IMR-90 (cell line): ENCODE results near the gene PGM2. TPM values are rescaled to one million over a fixed set of nuclear protein-coding genes. Genes with fewer than 3 reads are reported as not detected.

Experiments used
- ATAC-seq: fragments of 200-7000 bp; cut with Tn5 transposase; 2 replicates; pipeline ENCODE4 v1.9.1; 2020; ENCODE audit warnings: low read depth, mild to moderate bottlenecking, moderate library complexity
- Bru-seq: library from RNA; stranded (reverse); fragments of 400-500 nt; gene quantifications from one replicate; lab custom pipeline; 2021; lab: Mats Ljungman, UMichigan
- BruChase-seq, 2 experiments: library from RNA; stranded (reverse); fragments of 400-500 nt; gene quantifications; one replicate each; lab custom pipeline; 2021; lab: Mats Ljungman, UMichigan
- BruUV-seq: library from RNA; stranded (reverse); fragments of 400-500 nt; replicated peaks from 2 replicates; lab custom pipeline; 2021; lab: Mats Ljungman, UMichigan
- CTCF ChIA-PET: fragments of 300-600 bp; formaldehyde crosslinking; extraction: SDS; loops from one replicate; lab custom pipeline; 2021; ENCODE audit warnings: antibody characterized with exemption; lab: Yijun Ruan, JAX
- POLR2A ChIA-PET: fragments of 300-600 bp; sonication (Branson Sonifier 250); formaldehyde crosslinking; loops from one replicate; lab custom pipeline; 2022; ENCODE audit warnings: antibody characterized with exemption; ENCODE audit not compliant: unreplicated experiment; lab: Charles Lee
- DNase-seq: peaks from one replicate; pipeline ENCODE4 v3.0.0; 2013
- H2AFZ ChIP-seq: replicated peaks from 2 replicates; pipeline ENCODE3; 2013; ENCODE audit warnings: low read length, mild to moderate bottlenecking; ENCODE audit not compliant: poor library complexity
- H2AK5ac ChIP-seq: 2 replicates; pipeline ENCODE4 v1.6.1; 2013; ENCODE audit warnings: low read depth, low read length, inconsistent platforms
- H2AK9ac ChIP-seq: replicated peaks from 2 replicates; pipeline ENCODE3; 2013; ENCODE audit warnings: mild to moderate bottlenecking, low read depth, low read length, moderate library complexity; ENCODE audit not compliant: poor library complexity
- H2BK120ac ChIP-seq: 2 replicates; pipeline ENCODE4 v1.6.1; 2013; ENCODE audit warnings: low read depth, low read length, inconsistent platforms
- H2BK15ac ChIP-seq: 3 replicates; pipeline ENCODE4 v1.6.1; 2013; ENCODE audit warnings: low read depth, low read length, inconsistent platforms
- H2BK20ac ChIP-seq: 2 replicates; pipeline ENCODE4 v1.6.1; 2013; ENCODE audit warnings: low read depth, mild to moderate bottlenecking, inconsistent platforms, low read length, moderate library complexity
- H2BK5ac ChIP-seq: 2 replicates; pipeline ENCODE4 v1.6.1; 2013; ENCODE audit warnings: mild to moderate bottlenecking, low read depth, low read length, inconsistent platforms; ENCODE audit not compliant: poor library complexity, severe bottlenecking
- H3K14ac ChIP-seq: replicated peaks from 2 replicates; pipeline ENCODE4 v1.6.1; 2013; ENCODE audit warnings: low read depth, low read length, inconsistent platforms
- H3K18ac ChIP-seq: 2 replicates; pipeline ENCODE4 v1.6.1; 2013; ENCODE audit warnings: low read depth, low read length, control low read depth
- H3K23ac ChIP-seq: 2 replicates; pipeline ENCODE4 v1.6.1; 2013; ENCODE audit warnings: low read depth, low read length, inconsistent platforms
- H3K27ac ChIP-seq: 2 replicates; pipeline ENCODE4 v1.5.1; 2013; ENCODE audit warnings: mild to moderate bottlenecking, control low read depth, low read length; ENCODE audit not compliant: insufficient read depth
- H3K27me3 ChIP-seq: 2 replicates; pipeline ENCODE4 v1.6.1; 2013; ENCODE audit warnings: low read length; ENCODE audit not compliant: control insufficient read depth, insufficient read depth
- H3K36me3 ChIP-seq: 2 replicates; pipeline ENCODE4 v1.6.1; 2013; ENCODE audit warnings: low read length, mixed read lengths; ENCODE audit not compliant: control insufficient read depth, insufficient read depth
- H3K4ac ChIP-seq: 2 replicates; pipeline ENCODE4 v1.6.1; 2013; ENCODE audit warnings: low read depth, low read length, inconsistent platforms
- H3K4me1 ChIP-seq: 2 replicates; pipeline ENCODE4 v1.6.1; 2013; ENCODE audit warnings: low read length, mixed read lengths; ENCODE audit not compliant: control insufficient read depth, insufficient read depth
- H3K4me2 ChIP-seq: 2 replicates; pipeline ENCODE4 v1.6.1; 2013; ENCODE audit warnings: low read depth, mild to moderate bottlenecking, control low read depth, low read length, moderate library complexity
- H3K4me3 ChIP-seq: 2 replicates; pipeline ENCODE4 v1.5.1; 2013; ENCODE audit warnings: low read depth, mild to moderate bottlenecking, control low read depth, low read length, moderate library complexity; ENCODE audit not compliant: insufficient read depth
- H3K56ac ChIP-seq: 2 replicates; pipeline ENCODE4 v1.6.1; 2013; ENCODE audit warnings: low read length, inconsistent platforms; ENCODE audit not compliant: insufficient read depth; ENCODE audit errors: extremely low read depth
- H3K79me1 ChIP-seq, 2 experiments: 2 replicates each; pipeline ENCODE4 v1.6.1; 2013; ENCODE audit warnings: low read length in 2 of 2, inconsistent platforms in 1 of 2, low read depth in 1 of 2
- H3K9ac ChIP-seq: 2 replicates; pipeline ENCODE4 v1.6.1; 2013; ENCODE audit warnings: low read depth, low read length, control low read depth
- H3K9me1 ChIP-seq: 2 replicates; pipeline ENCODE4 v1.6.1; 2013; ENCODE audit warnings: low read length, inconsistent platforms; ENCODE audit not compliant: insufficient read depth
- H3K9me3 ChIP-seq: 2 replicates; pipeline ENCODE4 v1.6.1; 2013; ENCODE audit warnings: low read length; ENCODE audit not compliant: control insufficient read depth, insufficient read depth
- H4K20me1 ChIP-seq: 2 replicates; pipeline ENCODE4 v1.6.1; 2013; ENCODE audit warnings: low read length, inconsistent platforms; ENCODE audit not compliant: insufficient read depth
- H4K5ac ChIP-seq: 2 replicates; pipeline ENCODE4 v1.6.1; 2013; ENCODE audit warnings: mild to moderate bottlenecking, low read depth, low read length, control low read depth
- H4K8ac ChIP-seq, 2 experiments: 2 replicates each; pipeline ENCODE4 v1.6.1; 2013; ENCODE audit warnings: low read depth in 2 of 2, low read length in 2 of 2, control low read depth in 1 of 2, inconsistent platforms in 1 of 2
- H4K91ac ChIP-seq: 2 replicates; pipeline ENCODE4 v1.6.1; 2013; ENCODE audit warnings: low read depth, low read length, inconsistent platforms; ENCODE audit not compliant: insufficient read depth
- BHLHE40 ChIP-seq: fragments of 150-350 bp; IDR thresholded peaks from 2 replicates; pipeline ENCODE4 v1.6.1; 2016; ENCODE audit warnings: mild to moderate bottlenecking, low read depth, low read length
- CEBPB ChIP-seq: IDR thresholded peaks from 2 replicates; pipeline ENCODE4 v1.6.1; 2012; ENCODE audit warnings: low read depth, low read length, improper control_type of control experiment
- CTCF ChIP-seq: conservative IDR thresholded peaks from 2 replicates; pipeline ENCODE4 v1.5.1; 2012; ENCODE audit warnings: mild to moderate bottlenecking, low read depth, low read length, improper control_type of control experiment
- ELK1 ChIP-seq: fragments of 150-350 bp; IDR thresholded peaks from 2 replicates; pipeline ENCODE4 v1.6.1; 2016; ENCODE audit warnings: low read depth, mild to moderate bottlenecking, low read length, moderate library complexity, borderline replicate concordance
- MAZ ChIP-seq: IDR thresholded peaks from 2 replicates; pipeline ENCODE4 v1.6.1; 2012; ENCODE audit warnings: low read depth, mild to moderate bottlenecking, low read length, improper control_type of control experiment, moderate library complexity, borderline replicate concordance
- POLR2A ChIP-seq: IDR thresholded peaks from 2 replicates; pipeline ENCODE4 v1.6.1; 2012; ENCODE audit warnings: mild to moderate bottlenecking, low read depth, low read length
- RAD21 ChIP-seq: IDR thresholded peaks from 2 replicates; pipeline ENCODE4 v1.6.1; 2012; ENCODE audit warnings: low read length, improper control_type of control experiment
- RCOR1 ChIP-seq: IDR thresholded peaks from 2 replicates; pipeline ENCODE4 v1.6.1; 2012; ENCODE audit warnings: mild to moderate bottlenecking, low read length, improper control_type of control experiment; ENCODE audit not compliant: insufficient replicate concordance
- RFX5 ChIP-seq: IDR thresholded peaks from 2 replicates; pipeline ENCODE4 v1.8.0; 2012; ENCODE audit warnings: low read depth, mild to moderate bottlenecking, low read length, moderate library complexity
- USF2 ChIP-seq: fragments of 150-350 bp; IDR thresholded peaks from 2 replicates; pipeline ENCODE4 v1.6.1; 2017; ENCODE audit warnings: mild to moderate bottlenecking, antibody characterized with exemption, low read length, low read depth
- WGBS, 2 experiments: methylation state at CpG; one replicate each; pipeline versions ENCODE4 v1.1.5 to v1.1.7; 2013; ENCODE audit warnings: missing lambda C conversion rate in 2 of 2; ENCODE audit not compliant: insufficient read length in 1 of 2; ENCODE audit errors: extremely low coverage in 2 of 2; 5-methylcytosine and 5-hydroxymethylcytosine counted together
- dilution Hi-C: fragments of 300-500 bp; cut with HindIII; formaldehyde crosslinking; loops from one replicate; pipeline ENCODE4 v1.14.3; 2018; ENCODE audit warnings: low sequenced_read_pairs; ENCODE audit not compliant: unreplicated experiment
- in situ Hi-C: fragments of 300-500 bp; cut with MboI; formaldehyde crosslinking; loops from 3 replicates; pipeline ENCODE4 v1.14.3; 2019; ENCODE audit warnings: low sequenced_read_pairs, inconsistent platforms, mixed read lengths
- intact Hi-C: fragments of 100-400 bp; cut with micrococcal nuclease; formaldehyde crosslinking; loops from 2 replicates; pipeline ENCODE4 v1.10.0; 2022
- long read RNA-seq: library from polyadenylated mRNA; unstranded; transcript quantifications from one replicate; pipeline ENCODE4 v2.0.0, GENCODE V29; 2021; ENCODE audit not compliant: unreplicated experiment
- polyA plus RNA-seq, 3 experiments: library from polyadenylated mRNA; depleted of rRNA; stranded (reverse); fragments of >200 nt; gene quantifications; 2 replicates each; pipeline ENCODE4 v1.2.3, GENCODE V29; 2012; ENCODE audit warnings: low replicate concordance in 1 of 3
- total RNA-seq: library from RNA; depleted of rRNA; stranded (reverse); fragments of >200 nt; gene quantifications from 2 replicates; pipeline ENCODE4 v1.2.3, GENCODE V29; 2012; rRNA removed

The PGM2 gene
- 26.2 and 32.2 TPM in 2 replicates for total RNA-seq
- polyA plus RNA-seq (2012; rRNA removed): 15.5 and 18.7 TPM in 2 replicates
- polyA plus RNA-seq (2012; cell fraction: cytosol; rRNA removed): 12.9 and 30.1 TPM in 2 replicates
- polyA plus RNA-seq (2012; cell fraction: nucleus; rRNA removed; ENCODE audit: low replicate concordance): 9.0 and 20.7 TPM in 2 replicates
- percentile 50 among the genes with signal in this experiment for Bru-seq, nascent RNA
- percentile 47 among the genes with signal in this experiment for BruChase-seq, experiment 1, labeled RNA remaining after a 6-hour chase
- percentile 44 among the genes with signal in this experiment for BruChase-seq, experiment 2, labeled RNA remaining after a 2-hour chase
- long read RNA-seq, transcript PGM2-201 (14 exons, 3,264 nt): major isoform, 13 of 15 reads
- long read RNA-seq, partial matches to known transcripts: 2 of 15 reads
- long read RNA-seq, other reads (novel, unspliced or antisense): 0 of 15 reads

GRCh38 chr4:37826295-37827029, at the start of gene PGM2:
Gene PGM2 (plus strand): TSS chr4:37826686. CDS start chr4:37826733, 47 bp downstream.
- Histone ChIP-seq H3K4me2 (peak within 1 kb of the TSS; percentile 97), H3K27ac (peak within 1 kb of the TSS; percentile 61), H2BK5ac (peak within 1 kb of the TSS; percentile 51), H3K14ac (peak within 1 kb of the TSS; percentile 90), H3K23ac (peak within 1 kb of the TSS; percentile 80), H4K20me1 (no peaks in the 10 kb centered on the region; the same call in 1 of the 2 replicates), H2AK5ac (no peak within 1 kb of the TSS), H4K8ac (peak within 1 kb of the TSS; percentile 78 to 82), H2BK120ac (no peak within 1 kb of the TSS), H3K79me1 (peaks cover 0 to 9% of the 10 kb centered on the region in 2 experiments; a peak in 1 of 4 replicates), H2AFZ (peak within 1 kb of the TSS; percentile 97), H2AK9ac (peak within 1 kb of the TSS; percentile 76), H3K4me1 (peaks cover 2% of the 10 kb centered on the region), H3K56ac (peak within 1 kb of the TSS; percentile 24; the same call in 1 of the 2 replicates), H3K9me1 (no peaks in the 10 kb centered on the region), H3K4me3 (peak within 1 kb of the TSS; percentile 82), H4K91ac (peak within 1 kb of the TSS; percentile 23; the same call in 1 of the 2 replicates), H3K4ac (peak within 1 kb of the TSS; percentile 33; the same call in 1 of the 2 replicates), H3K27me3 (no peaks in the 10 kb centered on the region), H4K5ac (peak within 1 kb of the TSS; percentile 67; the same call in 1 of the 2 replicates), H3K9ac (peak within 1 kb of the TSS; percentile 78), H2BK15ac (0 out of 3 replicates have a peak within 1 kb of the TSS, but pooled peaks have one; percentile 8), H3K9me3 (no peaks in the 10 kb centered on the region), H3K36me3 (peaks cover 1% of the 10 kb centered on the region; the same call in 1 of the 2 replicates), H2BK20ac (no peak within 1 kb of the TSS), H3K18ac (peak within 1 kb of the TSS; percentile 42; the same call in 1 of the 2 replicates)
- no TSS peak for BruUV-seq
- in situ Hi-C loops: no loop called here
- intact Hi-C loops: loop anchor here (1.0 kb wide), 2 partner anchors 151 to 223 kb away; no protein-coding TSS in a partner anchor
- DNase-seq (peak; percentile 73), ATAC-seq (peak; percentile 97)
- ChIA-PET POLR2A (no interaction called here), CTCF (interaction anchor here (1.4 kb wide), 1 partner anchor 24 kb away, joined by 4 read pairs; no protein-coding TSS in a partner anchor)
- WGBS, 2 experiments: 3% methylated on average over 18 of the region's 57 CpGs; no CpG with 5 or more reads in 1 of the 2 experiments
- dilution Hi-C loops: no loop called here
- TF ChIP-seq RFX5 (no peak), CTCF (0 out of 2 replicates have a peak, but pooled peaks have one; percentile 6), CEBPB (no peak), ELK1 (no peak), POLR2A (peak; percentile 69), MAZ (peak; percentile 49; the same call in 1 of the 2 replicates), RAD21 (no peak; the same call in 1 of the 2 replicates), RCOR1 (peak; percentile 14), BHLHE40 (peak; percentile 84), USF2 (peak; percentile 18)
